Esophagus squamous epithelium (tissue), 4 donors: ENCODE results near the gene CLCNKA.

ENCODE experiments used
- POLR2A ChIP-seq, 4 donors: fragments of 450-650 bp; IDR thresholded peaks; one replicate each; pipeline ENCODE4 v1.6.1; 2017; ENCODE audit warnings: antibody characterized with exemption in 4 of 4, mild to moderate bottlenecking in 4 of 4, moderate library complexity in 3 of 4
- TF ChIP-seq, protein P1 (sequence below), 6 experiments: fragments of 450-650 bp in 4 of 6; fragments of 200-600 bp in 2 of 6; sonication (generic) in 2 of 6; IDR thresholded peaks; one replicate each; pipeline ENCODE4 v1.5.1; 2016 to 2019; ENCODE audit warnings: antibody characterized with exemption in 6 of 6, mild to moderate bottlenecking in 4 of 6, moderate library complexity in 4 of 6

DNA sequence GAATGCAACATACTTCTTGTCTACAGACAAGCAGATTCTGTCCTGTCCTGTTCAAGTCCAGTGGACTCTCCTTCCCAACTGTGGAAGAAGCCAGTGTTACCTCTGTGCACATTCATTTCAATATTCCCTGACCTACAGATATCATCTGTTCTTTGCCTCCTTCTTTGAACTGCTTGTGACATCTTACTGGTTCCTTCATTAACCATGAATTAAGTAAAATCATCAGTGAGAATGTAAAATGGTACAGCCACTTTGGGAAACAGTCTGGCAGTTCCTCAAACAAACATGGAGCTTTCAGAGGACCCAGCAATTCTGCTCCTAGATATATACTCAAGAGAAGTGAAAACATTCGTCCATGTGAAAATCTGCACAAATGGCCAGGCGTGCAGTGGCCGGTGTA lies 11.0 kb upstream of the CLCNKA start:
- TF ChIP-seq POLR2A (IDR thresholded peaks at IDR 0.05), result no peak
- TF ChIP-seq, protein P1, sequence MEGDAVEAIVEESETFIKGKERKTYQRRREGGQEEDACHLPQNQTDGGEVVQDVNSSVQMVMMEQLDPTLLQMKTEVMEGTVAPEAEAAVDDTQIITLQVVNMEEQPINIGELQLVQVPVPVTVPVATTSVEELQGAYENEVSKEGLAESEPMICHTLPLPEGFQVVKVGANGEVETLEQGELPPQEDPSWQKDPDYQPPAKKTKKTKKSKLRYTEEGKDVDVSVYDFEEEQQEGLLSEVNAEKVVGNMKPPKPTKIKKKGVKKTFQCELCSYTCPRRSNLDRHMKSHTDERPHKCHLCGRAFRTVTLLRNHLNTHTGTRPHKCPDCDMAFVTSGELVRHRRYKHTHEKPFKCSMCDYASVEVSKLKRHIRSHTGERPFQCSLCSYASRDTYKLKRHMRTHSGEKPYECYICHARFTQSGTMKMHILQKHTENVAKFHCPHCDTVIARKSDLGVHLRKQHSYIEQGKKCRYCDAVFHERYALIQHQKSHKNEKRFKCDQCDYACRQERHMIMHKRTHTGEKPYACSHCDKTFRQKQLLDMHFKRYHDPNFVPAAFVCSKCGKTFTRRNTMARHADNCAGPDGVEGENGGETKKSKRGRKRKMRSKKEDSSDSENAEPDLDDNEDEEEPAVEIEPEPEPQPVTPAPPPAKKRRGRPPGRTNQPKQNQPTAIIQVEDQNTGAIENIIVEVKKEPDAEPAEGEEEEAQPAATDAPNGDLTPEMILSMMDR (IDR thresholded peaks at IDR 0.05), result no peak
